Calu3 (cell line): ENCODE data around the gene PPP4C. TPM values are rescaled to one million over a fixed set of nuclear protein-coding genes. Genes with fewer than 3 reads are reported as not detected.

Experiments
- BruUV-seq: library from RNA; stranded (reverse); fragments of 400-500 nt; replicated peaks from 2 replicates; lab custom pipeline; 2021; lab: Mats Ljungman, UMichigan
- CTCF ChIA-PET: fragments of 300-600 bp; sonication (Branson Sonifier 250); formaldehyde crosslinking; loops from one replicate; lab custom pipeline; 2022; ENCODE audit warnings: antibody characterized with exemption; lab: Charles Lee
- DNase-seq: peaks from one replicate; pipeline ENCODE4 v3.0.0; 2022
- H3K27ac Mint-ChIP-seq: one replicate; pipeline ENCODE4 v1.8.0; 2022; ENCODE audit warnings: mixed read lengths; ENCODE audit not compliant: unreplicated experiment
- H3K27me3 Mint-ChIP-seq: one replicate; pipeline ENCODE4 v1.8.0; 2022; ENCODE audit warnings: mixed read lengths; ENCODE audit not compliant: unreplicated experiment
- H3K36me3 Mint-ChIP-seq: one replicate; pipeline ENCODE4 v1.8.0; 2022; ENCODE audit warnings: mild to moderate bottlenecking, moderate library complexity, mixed read lengths; ENCODE audit not compliant: insufficient read depth, unreplicated experiment
- H3K4me1 Mint-ChIP-seq: one replicate; pipeline ENCODE4 v1.8.0; 2022; ENCODE audit warnings: mild to moderate bottlenecking, low read depth, mixed read lengths; ENCODE audit not compliant: unreplicated experiment
- H3K4me3 Mint-ChIP-seq: one replicate; pipeline ENCODE4 v1.8.0; 2022; ENCODE audit warnings: mild to moderate bottlenecking, low read depth, moderate library complexity, mixed read lengths; ENCODE audit not compliant: unreplicated experiment
- H3K9me3 Mint-ChIP-seq: one replicate; pipeline ENCODE4 v1.8.0; 2022; ENCODE audit warnings: low read depth, mixed read lengths; ENCODE audit not compliant: unreplicated experiment
- CTCF ChIP-seq: fragments of 200-600 bp; IDR thresholded peaks from one replicate; pipeline ENCODE4 v1.8.0; 2022; ENCODE audit warnings: antibody characterized with exemption; ENCODE audit not compliant: unreplicated experiment
- intact Hi-C: fragments of 100-400 bp; cut with micrococcal nuclease; formaldehyde crosslinking; loops from one replicate; pipeline ENCODE4 v1.10.0; 2022; ENCODE audit not compliant: unreplicated experiment
- total RNA-seq: library from RNA; stranded (reverse); gene quantifications from 2 replicates; pipeline ENCODE4 v1.2.3, GENCODE V29; 2022

The PPP4C gene
- total RNA-seq, 1 experiment from 2014 or later, result 184 TPM

GRCh38 chr16:30092373-30093010 lies 16.7 kb downstream of the PPP4C start:
- TF ChIP-seq CTCF, result peak; percentile 16
- H3K27me3 Mint-ChIP-seq, result no peaks in the 10 kb centered on the region
- intact Hi-C loops, result no loop called here
- peaks cover 2% of the 10 kb centered on the region for H3K9me3 Mint-ChIP-seq
- peak overlapping the region; percentile 94 for H3K27ac Mint-ChIP-seq
- TSS peak; percentile 14 for BruUV-seq
- peak overlapping the region; percentile 85 for H3K4me3 Mint-ChIP-seq
- H3K4me1 Mint-ChIP-seq, result peaks cover 59% of the 10 kb centered on the region
- peaks cover 72% of the 10 kb centered on the region for H3K36me3 Mint-ChIP-seq
- CTCF ChIA-PET, result interaction anchor here (0.6 to 2.7 kb wide), 22 partner anchors 12 to 542 kb away, joined by 3 to 20 read pairs (median 4); partner anchors contain the start of genes ALDOA, CD2BP2, CORO1A and GDPD3
- peak; percentile 73 for DNase-seq

GRCh38 chr16:30094541-30095165 lies 18.9 kb downstream of the PPP4C start:
- CTCF ChIA-PET, result interaction anchor here (0.7 kb wide), 1 partner anchor 18 kb away, joined by 3 read pairs; no protein-coding TSS in a partner anchor
- BruUV-seq, result no TSS peak

GRCh38 chr16:30095166-30096078 lies 19.6 kb downstream of the PPP4C start:
- H3K27me3 Mint-ChIP-seq, result no peaks in the 10 kb centered on the region
- peaks cover 51% of the 10 kb centered on the region for H3K36me3 Mint-ChIP-seq
- peaks cover 33% of the 10 kb centered on the region for H3K4me1 Mint-ChIP-seq
- intact Hi-C loops, result no loop called here
- CTCF ChIA-PET, result no interaction called here
- peak overlapping the region; percentile 73 for H3K27ac Mint-ChIP-seq
- no peak for DNase-seq
- TF ChIP-seq CTCF, result no peak
- TSS peak; percentile 24 for BruUV-seq
- H3K9me3 Mint-ChIP-seq, result peaks cover 6% of the 10 kb centered on the region
- H3K4me3 Mint-ChIP-seq, result peak overlapping the region; percentile 70

More at GRCh38 chr16:30094541-30095165, 18.9 kb downstream of the PPP4C start:
- Mint-ChIP-seq H3K4me1 (peaks cover 41% of the 10 kb centered on the region), H3K36me3 (peaks cover 58% of the 10 kb centered on the region), H3K27ac (peak overlapping the region; percentile 73), H3K9me3 (peaks cover 6% of the 10 kb centered on the region), H3K4me3 (peak overlapping the region; percentile 70), H3K27me3 (no peaks in the 10 kb centered on the region)
- no peak for DNase-seq
- intact Hi-C loops, result no loop called here
- no peak for TF ChIP-seq CTCF

GRCh38 chr16:30096105-30096861 lies 20.5 kb downstream of the PPP4C start, which contains the start of gene YPEL3:
YPEL3 (minus strand) TSS chr16:30096213; CDS start chr16:30095482, 731 bp downstream.
- TF ChIP-seq CTCF, result no peak
- H3K36me3 Mint-ChIP-seq, result peaks cover 49% of the 10 kb centered on the region
- CTCF ChIA-PET, result no interaction called here
- peaks cover 31% of the 10 kb centered on the region for H3K4me1 Mint-ChIP-seq
- peak; percentile 95 for DNase-seq
- peaks cover 6% of the 10 kb centered on the region for H3K9me3 Mint-ChIP-seq
- no peaks in the 10 kb centered on the region for H3K27me3 Mint-ChIP-seq
- BruUV-seq, result TSS peak; percentile 83
- intact Hi-C loops, result no loop called here
- H3K4me3 Mint-ChIP-seq, result peak within 1 kb of the TSS; percentile 70
- H3K27ac Mint-ChIP-seq, result peak within 1 kb of the TSS; percentile 73
